HG02938 (cell line): ENCODE measurements around the gene OBSCN.

Experiments
- ATAC-seq: cut with Tn5 transposase; IDR thresholded peaks from one replicate; pipeline ENCODE4 v1.9.1; 2021; ENCODE audit warnings: mild to moderate bottlenecking, moderate library complexity; ENCODE audit not compliant: unreplicated experiment

The OBSCN gene

DNA sequence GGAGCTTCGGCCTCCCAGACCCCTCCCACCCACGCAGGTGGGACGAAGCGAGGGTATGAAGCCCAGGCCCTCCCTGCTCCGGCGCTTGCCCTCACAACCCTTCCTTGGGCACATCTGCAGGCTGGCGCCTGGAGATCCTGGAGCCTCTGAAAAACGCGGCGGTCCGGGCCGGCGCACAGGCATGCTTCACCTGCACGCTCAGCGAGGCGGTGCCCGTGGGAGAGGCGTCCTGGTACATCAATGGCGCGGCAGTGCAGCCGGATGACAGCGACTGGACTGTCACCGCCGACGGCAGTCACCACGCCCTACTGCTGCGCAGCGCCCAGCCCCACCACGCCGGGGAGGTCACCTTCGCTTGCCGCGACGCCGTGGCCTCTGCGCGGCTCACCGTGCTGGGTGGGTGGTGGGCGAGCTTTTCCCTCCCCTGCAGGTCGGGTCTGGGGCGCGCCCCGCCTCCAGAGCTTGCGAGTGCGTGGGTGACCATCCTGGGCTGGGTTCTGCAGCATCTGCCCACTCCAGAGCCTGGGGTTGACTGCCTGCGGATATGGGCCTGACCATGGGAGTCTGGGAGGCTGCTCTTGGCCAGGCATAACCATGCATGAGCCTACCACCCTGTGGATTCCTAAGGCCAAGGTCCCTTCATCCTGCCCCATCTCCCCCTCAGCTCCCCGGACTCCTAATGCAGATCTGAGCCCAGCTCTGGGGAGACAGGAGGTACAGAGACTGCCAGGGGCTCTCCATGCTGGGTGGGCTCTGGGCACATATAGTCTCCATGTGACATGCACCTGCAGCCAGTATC lies 108.9 kb downstream of the OBSCN start:
- ATAC-seq = no peak

DNA sequence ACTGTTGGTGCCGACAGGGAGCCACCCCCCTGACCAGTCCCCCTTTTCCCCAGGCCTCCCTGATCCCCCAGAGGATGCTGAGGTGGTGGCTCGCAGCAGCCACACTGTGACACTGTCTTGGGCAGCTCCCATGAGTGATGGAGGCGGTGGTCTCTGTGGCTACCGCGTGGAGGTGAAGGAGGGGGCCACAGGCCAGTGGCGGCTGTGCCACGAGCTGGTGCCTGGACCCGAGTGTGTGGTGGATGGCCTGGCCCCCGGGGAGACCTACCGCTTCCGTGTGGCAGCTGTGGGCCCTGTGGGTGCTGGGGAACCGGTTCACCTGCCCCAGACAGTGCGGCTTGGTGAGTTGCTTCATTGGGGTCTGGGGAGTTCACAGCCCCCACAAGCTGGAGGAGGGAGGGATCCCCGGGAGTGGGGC lies 109.6 kb downstream of the OBSCN start:
- no peak for ATAC-seq

DNA sequence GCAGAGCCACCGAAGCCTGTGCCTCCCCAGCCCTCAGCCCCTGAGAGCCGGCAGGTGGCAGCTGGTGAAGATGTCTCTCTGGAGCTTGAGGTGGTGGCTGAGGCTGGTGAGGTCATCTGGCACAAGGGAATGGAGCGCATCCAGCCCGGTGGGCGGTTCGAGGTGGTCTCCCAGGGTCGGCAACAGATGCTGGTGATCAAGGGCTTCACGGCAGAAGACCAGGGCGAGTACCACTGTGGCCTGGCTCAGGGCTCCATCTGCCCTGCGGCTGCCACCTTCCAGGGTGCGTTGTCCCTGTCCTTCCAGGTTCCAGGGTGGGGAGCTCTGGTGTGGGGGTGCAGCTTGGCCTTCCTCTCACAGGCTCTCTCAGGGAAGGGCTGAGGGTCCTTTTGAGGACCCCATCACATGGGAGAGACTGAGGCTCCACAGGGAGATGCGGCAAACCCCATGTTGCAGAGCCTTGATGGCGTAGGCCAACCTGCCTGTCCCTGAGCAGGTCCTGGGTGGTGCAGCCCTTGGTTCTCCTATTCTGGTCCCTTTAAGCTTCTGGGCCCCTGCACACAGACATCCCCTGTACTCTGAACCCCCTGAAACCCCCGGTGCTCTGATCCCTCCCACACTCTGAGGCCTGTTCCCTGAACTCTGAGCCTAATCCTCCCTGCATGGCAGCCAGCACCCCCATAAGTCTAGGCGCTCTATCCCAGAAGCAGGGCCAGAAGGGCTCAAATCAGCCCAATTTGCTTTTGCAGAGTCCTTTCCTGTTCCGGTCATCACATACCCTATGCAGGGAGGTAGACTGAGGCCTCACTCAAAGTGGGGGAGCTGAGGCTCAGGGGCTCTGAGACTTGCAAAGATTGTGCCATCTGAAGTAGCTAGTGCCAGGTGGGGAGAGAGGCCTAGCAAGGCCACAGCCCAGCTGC lies 110.3 kb downstream of the OBSCN start:
- ATAC-seq = no peak

DNA sequence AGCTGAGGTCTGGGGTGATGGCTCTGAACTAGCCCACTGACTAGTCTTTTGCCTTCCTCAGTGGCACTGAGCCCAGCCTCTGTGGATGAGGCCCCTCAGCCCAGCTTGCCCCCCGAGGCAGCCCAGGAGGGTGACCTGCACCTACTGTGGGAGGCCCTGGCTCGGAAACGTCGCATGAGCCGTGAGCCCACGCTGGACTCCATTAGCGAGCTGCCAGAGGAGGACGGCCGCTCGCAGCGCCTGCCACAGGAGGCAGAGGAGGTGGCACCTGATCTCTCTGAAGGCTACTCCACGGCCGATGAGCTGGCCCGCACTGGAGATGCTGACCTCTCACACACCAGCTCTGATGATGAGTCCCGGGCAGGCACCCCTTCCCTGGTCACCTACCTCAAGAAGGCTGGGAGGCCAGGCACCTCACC lies 111.0 kb downstream of the OBSCN start:
- no peak for ATAC-seq

DNA sequence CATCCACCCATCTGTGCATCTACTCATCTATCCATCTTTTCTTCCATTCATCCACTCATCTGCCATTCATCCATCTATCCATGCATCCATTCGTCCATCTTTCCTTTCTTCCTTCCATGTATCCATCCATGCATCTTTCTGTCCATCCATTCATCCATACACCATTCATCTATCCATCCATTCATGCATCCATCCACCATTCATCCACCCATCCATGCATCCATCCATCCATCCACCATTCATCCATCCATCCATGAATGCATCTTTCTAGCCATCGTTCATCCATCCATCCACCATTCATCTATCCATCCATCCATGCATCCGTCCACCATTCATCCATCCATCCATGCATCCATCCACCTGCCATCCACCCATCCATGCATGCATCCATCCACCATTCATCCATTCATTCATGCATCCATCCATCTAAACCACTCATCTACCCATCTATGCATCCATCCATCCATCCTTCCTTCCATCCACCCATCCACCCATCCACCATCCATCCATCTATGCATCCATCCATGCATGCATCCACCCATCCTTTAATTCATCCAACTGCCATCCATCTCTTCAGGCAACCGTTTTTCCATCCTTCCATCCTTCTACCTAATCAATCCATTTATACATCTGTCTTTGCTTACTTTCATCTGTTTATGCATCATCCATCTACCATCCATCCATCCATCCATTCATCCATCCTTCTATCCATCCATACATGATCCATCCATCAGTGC lies 111.7 kb downstream of the OBSCN start:
- no peak for ATAC-seq

DNA sequence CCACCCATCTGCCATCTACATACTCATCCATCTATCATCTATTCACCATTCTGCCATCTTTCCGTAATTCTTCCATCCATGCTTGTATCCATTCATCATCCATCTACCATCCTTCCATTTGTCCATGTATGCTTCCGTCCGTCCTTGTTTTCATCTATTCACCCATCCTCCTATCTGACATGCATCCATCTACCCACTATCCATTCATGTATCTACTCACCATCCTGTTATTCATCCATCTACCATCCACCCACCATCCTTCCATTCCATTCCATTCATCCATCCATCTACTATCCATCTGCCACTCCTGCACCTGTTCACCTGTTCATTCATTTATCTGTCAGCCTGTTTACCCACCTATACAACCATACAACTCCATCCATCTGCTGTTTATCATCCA lies 112.5 kb downstream of the OBSCN start:
- no peak for ATAC-seq

DNA sequence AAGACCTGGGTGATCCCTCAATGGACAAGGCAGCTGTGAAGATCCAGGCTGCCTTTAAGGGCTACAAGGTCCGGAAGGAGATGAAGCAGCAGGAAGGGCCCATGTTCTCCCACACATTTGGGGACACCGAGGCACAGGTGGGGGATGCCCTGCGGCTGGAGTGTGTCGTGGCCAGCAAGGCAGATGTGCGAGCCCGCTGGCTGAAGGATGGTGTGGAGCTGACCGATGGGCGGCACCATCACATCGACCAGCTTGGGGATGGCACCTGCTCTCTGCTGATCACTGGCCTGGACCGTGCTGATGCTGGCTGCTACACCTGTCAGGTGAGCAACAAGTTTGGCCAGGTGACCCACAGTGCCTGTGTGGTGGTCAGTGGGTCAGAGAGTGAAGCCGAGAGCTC lies 113.6 kb downstream of the OBSCN start:
- ATAC-seq = no peak

DNA sequence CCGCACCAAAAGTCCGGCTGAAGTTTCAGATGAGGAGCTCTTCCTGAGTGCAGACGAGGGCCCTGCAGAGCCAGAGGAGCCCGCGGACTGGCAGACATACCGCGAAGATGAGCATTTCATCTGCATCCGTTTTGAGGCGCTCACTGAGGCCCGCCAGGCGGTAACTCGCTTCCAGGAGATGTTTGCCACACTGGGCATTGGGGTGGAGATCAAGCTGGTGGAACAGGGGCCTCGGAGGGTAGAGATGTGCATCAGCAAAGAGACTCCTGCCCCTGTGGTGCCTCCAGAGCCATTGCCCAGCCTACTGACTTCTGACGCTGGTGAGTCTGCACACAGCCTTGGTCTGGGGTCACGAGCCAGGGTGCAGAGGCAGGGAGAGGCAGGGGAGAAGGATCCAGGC lies 114.1 kb downstream of the OBSCN start:
- no peak for ATAC-seq

DNA sequence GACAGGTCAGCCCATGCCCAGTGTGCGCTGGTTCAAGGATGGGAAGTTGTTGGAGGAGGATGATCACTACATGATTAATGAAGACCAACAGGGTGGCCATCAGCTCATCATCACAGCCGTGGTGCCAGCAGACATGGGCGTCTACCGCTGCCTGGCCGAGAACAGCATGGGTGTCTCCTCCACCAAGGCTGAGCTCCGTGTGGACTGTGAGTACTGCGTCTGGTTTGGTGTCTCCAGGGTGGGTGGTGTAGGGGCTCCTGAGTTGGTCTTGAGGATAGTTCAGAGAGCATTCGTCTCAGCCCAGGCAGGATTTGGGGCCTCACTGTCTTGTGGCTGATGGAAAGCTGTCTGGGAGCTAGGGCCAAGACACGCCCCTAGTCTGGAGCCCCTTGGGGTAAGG lies 115.6 kb downstream of the OBSCN start:
- no peak for ATAC-seq

DNA sequence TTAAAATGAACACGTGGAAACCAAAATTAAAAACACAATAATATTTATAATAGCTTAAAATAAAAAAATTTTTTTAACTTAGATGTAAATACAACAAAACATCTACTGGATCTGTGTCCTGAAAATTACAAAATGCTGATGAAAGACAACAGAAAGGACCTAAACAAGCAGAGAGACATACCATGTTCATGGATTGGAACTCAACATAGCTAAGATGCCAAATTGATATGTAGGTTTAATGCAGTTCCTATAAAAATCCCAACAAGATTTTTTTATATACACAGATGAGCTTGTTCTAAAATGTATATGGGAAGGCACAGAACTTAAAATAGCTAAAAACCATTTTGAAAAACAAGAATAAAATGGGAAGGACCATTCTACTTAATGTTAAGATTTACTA lies 117.4 kb downstream of the OBSCN start:
- no peak for ATAC-seq

DNA sequence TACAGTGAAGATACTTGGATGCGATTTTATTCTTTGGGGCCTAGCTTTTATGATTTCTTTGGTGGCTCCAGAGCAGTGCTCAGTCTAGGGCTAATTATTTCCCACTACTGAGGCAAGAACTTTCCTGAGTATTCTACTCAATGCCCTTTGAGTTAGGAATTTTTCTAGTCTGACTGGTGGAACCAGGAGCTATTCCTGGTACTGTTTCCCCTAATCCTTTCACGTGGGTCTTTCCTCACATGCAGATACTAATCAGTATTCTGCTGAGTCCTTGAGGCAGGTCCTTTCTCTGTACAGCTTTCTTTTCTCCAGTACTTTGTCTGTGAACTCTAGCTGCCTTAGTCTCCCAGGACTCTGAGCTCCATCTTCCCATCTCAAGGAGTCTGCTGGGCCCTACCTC lies 122.0 kb downstream of the OBSCN start:
- no peak for ATAC-seq

DNA sequence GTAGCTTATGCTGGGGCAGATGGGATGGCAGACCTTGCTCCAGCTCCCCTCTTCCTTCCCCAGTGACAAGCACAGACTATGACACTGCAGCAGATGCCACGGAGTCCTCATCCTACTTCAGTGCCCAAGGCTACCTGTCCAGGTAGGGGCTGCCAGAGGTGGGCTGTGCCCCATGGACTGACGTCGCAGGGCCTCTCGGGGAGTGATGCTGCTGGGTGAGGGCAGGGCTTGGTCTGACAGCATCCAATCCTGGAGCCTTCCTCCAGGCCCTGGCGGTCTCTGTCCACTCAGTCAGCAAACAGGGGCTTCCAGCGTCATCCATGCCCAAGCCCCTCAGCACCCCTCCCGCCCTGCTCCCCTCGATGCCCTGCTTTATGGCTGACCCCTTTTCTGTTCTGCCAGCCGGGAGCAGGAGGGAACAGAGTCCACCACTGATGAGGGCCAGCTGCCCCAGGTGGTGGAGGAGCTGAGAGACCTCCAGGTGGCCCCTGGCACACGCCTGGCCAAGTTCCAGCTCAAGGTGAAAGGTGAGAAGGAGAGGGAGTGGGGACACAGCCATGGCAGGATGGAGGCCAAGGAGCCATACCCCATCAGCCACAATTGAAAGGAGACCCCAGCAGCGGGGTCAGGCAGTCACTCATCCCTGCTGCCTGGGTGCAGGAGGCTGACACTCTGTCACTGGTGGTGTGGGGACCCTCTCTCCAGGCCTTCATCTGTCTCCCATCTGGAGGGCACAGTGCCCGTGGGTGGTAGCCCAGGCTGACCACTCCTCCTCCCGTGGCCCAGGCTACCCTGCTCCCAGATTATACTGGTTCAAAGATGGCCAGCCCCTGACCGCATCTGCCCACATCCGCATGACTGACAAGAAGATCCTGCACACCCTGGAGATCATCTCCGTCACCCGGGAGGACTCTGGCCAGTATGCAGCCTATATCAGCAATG lies 125.2 kb downstream of the OBSCN start:
- no peak for ATAC-seq

DNA sequence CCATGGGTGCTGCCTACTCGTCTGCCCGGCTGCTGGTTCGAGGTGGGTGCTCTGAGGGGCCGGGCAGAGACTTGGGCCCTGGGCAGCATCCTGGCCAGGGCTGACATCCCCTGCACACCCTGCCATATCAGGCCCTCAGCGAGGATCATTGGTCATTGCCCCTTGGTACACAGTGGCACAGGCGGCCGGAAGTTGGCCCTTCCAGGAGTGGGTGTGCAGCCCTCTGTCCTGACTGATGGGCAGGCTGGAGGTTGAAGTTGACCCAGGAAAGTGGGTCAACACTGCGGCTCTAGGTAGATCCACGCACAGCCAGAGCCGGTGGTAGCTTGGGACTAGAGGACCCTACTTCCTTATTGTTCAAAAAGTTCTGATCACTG lies 125.9 kb downstream of the OBSCN start:
- no peak for ATAC-seq

DNA sequence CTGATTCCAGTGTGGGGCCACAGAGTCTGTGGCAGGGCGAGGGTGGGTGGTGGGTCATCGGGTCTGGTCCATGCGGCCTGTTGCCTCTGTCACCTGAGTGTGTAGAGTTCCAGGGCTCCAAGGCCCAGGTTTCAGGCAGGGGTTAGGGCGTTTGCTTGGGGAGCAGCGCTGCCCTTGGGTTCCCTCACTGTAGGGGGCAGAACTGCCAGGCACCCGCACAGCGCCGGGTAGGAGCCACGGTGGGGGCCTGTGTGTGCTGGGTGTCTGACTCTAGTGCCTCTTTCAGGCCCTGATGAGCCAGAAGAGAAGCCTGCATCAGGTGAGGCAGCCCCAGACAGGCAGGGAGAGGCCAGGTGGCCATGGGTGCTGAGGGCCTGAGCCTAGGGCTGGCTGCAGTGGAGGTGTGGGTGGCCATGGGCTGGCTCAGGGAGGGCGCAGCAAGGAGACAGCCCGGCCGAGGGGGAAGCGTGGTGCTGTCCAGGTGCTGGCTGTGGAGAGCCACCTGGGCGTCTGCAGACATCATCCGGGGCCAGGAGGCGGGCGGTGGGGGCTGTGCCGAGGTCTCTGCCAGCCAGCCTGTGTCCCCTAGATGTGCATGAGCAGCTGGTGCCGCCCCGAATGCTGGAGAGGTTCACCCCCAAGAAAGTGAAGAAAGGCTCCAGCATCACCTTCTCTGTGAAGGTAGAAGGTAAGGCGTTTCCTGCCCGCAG lies 126.5 kb downstream of the OBSCN start:
- ATAC-seq = no peak

DNA sequence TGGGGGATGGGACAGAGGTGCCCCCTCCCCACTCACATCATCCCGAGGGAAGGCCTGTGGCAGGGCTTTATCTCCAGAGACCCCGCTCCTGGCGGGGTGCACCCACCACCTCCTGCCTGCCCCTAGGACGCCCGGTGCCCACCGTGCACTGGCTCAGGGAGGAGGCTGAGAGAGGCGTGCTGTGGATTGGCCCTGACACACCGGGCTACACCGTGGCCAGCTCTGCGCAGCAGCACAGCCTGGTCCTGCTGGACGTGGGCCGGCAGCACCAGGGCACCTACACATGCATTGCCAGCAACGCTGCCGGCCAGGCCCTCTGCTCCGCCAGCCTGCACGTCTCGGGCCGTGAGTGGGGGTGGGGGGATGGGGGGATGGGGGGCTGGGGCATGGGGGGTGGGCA lies 127.1 kb downstream of the OBSCN start:
- ATAC-seq = no peak

DNA sequence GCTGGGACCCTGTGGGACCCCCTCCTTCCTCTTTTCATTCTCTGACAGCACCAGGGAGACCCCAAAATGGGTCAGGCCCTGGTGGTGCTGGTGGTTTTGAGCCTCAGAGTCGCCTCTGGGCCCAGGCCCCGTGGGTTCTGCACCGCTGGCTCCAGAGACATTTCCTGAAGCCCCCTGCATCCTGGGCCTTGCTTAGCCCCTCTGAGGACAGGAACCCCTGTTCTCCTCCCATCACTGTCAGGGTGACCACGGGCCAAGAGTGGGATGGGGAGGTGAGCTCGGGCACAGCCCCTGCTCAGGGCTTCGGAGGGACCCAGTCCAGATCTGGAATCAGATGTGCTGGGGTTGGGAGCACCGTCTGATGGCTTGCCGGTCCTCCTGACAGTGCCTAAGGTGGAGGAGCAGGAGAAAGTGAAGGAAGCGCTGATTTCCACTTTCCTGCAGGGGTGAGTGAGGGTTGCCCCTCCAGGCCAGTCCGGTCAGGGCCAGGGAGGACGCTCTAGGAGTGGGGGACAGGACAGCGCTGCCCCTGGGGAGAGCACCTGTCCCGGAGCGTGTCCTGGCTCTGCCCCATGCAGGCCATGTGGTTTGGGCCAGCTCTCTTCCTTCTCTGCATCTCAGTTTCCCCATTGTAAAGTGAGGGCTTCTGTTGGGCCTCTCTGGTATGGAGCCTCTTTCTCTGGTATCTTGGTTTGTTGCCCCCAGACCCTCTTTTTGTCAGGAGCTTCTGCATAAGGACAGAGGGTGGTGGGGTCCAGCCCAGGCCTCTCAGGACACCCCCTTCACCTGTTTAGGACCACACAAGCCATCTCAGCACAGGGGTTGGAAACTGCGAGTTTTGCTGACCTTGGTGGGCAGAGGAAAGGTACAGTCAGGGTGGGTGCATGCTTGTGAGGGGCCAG lies 127.8 kb downstream of the OBSCN start:
- no peak for ATAC-seq

DNA sequence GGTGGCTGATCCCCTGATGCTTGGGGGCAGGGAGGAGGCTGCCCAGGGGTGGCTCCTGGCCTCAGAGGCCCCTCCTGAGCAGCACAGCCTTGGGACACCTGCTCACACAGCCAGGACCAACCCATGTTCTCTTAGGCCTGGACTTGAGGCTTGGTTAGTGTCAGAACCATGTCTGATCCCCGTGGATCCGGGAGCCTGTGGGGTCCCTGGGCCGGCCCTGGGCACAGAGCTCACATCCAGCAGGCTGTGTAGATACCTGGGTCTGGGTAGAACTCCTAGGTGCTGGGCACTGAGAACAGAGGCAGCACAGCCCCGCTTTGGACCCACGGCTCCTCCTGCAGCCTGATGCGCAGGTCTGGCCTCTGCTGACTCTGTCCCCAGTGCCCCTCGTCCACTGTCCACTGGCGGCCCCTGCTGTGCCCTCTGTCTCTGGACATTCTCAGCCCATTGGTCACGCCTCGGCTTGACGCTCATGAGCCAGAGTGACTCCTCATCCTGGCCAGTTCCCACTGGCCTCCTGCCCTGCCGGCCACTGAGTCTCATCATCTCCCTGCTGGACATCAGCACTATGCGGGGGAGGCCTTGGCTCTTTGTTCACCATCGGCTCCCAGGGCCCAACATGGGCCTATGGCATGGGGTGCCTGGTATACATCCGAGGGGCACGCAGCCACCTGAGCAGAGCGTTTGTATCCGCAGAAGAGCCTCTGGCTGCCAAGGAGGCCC lies 128.6 kb downstream of the OBSCN start:
- ATAC-seq = no peak

DNA sequence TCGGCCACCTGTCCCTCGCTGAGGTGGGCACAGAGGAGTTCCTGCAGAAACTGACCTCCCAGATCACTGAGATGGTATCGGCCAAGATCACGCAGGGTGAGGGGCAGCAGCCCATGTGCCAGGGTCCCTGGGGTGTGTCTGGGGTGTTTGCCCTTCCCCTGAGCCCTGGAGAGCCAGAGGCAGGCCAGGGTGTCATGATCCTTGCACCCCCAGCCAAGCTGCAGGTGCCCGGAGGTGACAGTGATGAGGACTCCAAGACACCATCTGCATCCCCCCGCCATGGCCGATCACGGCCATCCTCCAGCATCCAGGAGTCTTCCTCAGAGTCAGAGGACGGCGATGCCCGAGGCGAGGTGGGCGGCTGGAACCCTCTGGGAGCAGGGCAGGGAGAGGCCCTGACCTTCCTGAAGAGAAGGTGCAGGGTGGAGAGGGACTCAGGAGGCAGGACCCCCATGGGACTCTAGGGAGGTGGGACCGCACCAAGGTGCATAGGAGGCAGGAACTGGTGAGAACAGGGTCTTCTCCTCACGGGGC lies 129.3 kb downstream of the OBSCN start:
- ATAC-seq = no peak
